Activated CD4-positive, CD25-positive, alpha-beta regulatory T cell treated with anti-CD3 and anti-CD28 coated beads, Interleukin-2, amount 50 U/mL, for 16 hours (primary cell): ENCODE measurements around the gene RAD51B.

ENCODE experiments used
- DNase-seq: peaks from one replicate; pipeline ENCODE4 v3.0.0-alpha.2; 2020; ENCODE audit warnings: low read depth, low spot score

Gene RAD51B

DNA sequence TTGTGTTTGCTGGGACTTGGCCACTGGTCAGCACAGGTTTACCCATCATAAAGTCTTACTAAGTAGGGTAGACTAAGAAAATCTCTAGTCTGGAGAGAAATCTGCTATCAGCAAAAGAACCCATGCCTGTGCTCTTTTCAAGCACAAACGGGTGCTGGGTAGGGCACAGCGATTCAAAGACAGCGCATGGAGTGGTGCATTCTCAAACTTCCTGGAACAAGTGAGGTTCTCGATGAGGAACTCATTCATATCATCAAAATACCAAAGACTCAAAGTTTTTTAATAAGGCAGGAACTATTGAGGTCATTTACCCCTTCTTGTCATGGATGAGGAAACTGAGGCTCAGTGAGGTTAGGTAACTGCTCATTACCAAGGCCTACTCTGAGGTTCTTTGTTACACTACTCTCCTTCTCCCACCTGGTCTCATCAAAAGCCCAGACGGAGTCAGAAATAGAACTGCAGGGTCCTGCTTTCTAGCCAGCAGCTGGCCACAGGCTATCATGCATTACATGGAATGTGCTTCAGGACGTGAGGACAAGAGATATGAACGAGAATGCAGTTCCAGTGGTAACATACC, 583.0 kb downstream of the RAD51B start:
- DNase-seq = no peak

GRCh38 chr14:68403191-68404145, 583.9 kb downstream of the RAD51B start:
- DNase-seq = no peak

- DNase-seq = no peak
Observed at GRCh38 chr14:68404146-68404527, 584.6 kb downstream of the RAD51B start.

DNA sequence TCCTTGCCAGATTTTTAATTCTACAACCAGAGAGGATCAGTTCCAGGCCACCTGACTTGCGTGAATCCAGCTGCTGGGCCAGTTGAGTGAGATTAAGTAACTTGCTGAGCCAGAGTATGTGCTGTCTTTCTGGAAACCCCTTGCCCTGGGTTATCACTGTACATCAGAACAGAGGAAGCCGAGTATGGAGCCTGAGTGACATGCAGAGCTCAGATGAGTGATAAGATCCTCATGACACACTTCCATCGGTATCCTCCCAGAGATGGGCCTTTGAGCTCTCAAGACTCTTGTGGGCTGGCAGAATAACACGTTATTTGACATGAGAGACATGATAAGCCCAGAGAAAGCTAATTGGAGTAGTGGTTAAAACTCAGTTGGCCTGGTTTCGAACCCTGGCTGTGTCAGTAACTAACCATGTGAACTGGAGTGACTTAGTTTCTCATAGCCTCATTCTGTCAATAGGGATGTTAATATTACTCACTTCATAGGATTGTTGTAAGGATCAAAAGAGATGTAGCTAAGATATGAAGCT, 585.1 kb downstream of the RAD51B start:
- no peak for DNase-seq

- DNase-seq = no peak
Observed at GRCh38 chr14:68405961-68406360, 586.4 kb downstream of the RAD51B start.

- no peak for DNase-seq
Observed at GRCh38 chr14:68407285-68407684, 587.7 kb downstream of the RAD51B start.

GRCh38 chr14:68407825-68408224, 588.2 kb downstream of the RAD51B start:
- DNase-seq = no peak

DNA sequence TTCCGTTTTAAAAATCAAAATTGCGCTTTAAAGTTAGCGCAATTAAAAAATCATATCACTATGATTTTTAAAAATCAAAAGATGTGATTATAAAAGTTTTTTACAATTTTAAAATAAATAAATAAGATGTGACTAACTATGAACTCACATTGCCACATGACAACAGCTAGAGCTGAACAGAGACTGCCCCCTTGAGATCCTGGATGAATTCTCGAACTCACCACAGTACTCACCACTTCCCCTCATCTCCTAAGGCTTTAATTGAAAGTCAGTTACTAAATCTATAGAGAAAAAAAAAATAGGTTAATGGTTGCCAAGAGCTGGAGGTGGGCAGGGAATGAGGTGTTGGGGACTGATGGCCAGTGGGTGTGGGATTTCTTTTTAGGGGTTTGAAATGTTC, 589.1 kb downstream of the RAD51B start:
- no peak for DNase-seq

- no peak for DNase-seq
Observed at GRCh38 chr14:68409387-68409786, 589.8 kb downstream of the RAD51B start.

- DNase-seq = no peak
Observed at GRCh38 chr14:68412505-68413465, 593.2 kb downstream of the RAD51B start.

- DNase-seq = no peak
Observed at GRCh38 chr14:68413509-68413908, 593.9 kb downstream of the RAD51B start.

DNA sequence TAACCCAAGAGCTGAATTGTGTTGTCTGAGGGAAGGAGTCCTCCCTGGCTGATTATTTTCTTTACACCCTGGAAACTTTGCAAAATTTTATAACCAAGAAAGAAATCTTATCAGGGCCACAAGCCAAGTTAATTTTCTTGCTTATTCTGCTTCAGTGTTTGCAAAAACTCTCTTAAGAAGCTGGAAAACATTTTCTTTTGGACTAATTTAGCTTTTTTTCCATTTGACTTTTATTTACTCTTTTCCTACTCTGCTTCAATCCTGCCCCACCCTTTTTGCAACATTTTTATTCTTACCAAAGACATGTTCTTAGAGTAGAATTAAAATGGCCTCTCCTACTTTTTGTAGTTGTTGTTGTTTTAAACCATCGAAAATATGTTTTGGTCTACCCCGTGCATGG, 594.5 kb downstream of the RAD51B start:
- no peak for DNase-seq

- no peak for DNase-seq
Observed at GRCh38 chr14:68416171-68416570, 596.6 kb downstream of the RAD51B start.

DNA sequence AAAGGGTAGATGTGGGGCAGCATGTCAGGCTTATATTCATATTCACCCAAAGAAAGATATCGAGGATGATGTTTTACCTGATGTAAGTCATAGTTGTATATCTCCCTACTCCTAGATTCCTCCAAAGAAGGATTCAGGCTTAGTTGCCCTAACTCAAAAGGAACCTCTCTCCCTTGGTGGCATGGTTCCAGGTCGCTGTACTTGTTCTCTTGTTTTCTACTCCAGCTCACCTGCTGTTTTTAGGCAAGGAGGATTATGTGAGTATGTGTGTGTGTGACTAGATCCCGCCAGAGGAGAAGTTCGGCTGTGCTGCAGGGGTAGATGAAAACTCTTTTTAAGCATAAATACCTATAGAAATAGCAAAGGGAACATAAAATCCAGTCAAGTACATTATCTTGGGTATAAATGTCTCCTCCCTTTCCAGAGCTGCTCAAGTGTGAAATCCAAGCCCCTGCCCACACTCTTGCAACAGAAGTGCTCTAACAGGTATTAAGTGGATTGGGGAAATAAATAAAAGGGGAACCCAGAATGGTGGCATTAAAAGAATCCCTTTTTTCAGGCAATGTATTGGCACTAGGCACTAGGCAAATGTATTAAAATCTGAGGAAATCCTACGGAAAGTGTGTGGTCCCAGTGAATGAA, 597.6 kb downstream of the RAD51B start:
- DNase-seq = no peak

- no peak for DNase-seq
Observed at GRCh38 chr14:68418174-68419118, 598.9 kb downstream of the RAD51B start.

- no peak for DNase-seq
Observed at GRCh38 chr14:68420350-68420749, 600.8 kb downstream of the RAD51B start.

DNA sequence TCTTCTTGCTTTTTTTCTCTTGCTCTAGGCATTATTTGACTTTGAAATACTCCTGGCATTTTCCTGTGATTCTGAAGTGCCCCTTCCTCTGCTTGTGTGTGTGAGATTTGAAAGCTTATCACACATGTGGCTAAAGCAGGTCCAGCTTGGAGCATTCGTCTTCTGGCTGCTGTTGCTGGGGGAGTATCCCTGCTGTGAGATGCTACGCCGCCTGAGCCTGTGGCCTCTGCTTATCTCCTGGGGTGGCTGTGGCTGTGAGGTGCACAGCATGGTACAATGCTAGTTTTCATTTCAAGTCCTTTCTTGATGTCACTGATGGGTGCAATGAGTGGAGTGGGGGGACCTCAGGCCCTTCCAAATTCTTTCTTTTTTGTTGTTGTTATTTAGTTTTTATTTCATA, 601.5 kb downstream of the RAD51B start:
- no peak for DNase-seq

GRCh38 chr14:68423686-68424085, 604.1 kb downstream of the RAD51B start:
- no peak for DNase-seq

- DNase-seq = no peak
Observed at GRCh38 chr14:68424443-68425172, 605.0 kb downstream of the RAD51B start.
